Stimulated activated CD4-positive, alpha-beta T cell treated with anti-CD3 and anti-CD28 coated beads, Interleukin-1b, Interleukin-23, amount 100 ng/mL, for 4 hours (primary cell): ENCODE data around the gene IL17D.
"Not testable (repeated sequence)": the region's sequence is repeated elsewhere in the genome, so short reads cannot be mapped to it uniquely, and the experiment has no call there.

Experiments
- DNase-seq, 2 donors: peaks; one replicate each; pipeline ENCODE4 v3.0.0-alpha.2; 2020; ENCODE audit warnings: low read depth in 2 of 2

The IL17D gene

DNA sequence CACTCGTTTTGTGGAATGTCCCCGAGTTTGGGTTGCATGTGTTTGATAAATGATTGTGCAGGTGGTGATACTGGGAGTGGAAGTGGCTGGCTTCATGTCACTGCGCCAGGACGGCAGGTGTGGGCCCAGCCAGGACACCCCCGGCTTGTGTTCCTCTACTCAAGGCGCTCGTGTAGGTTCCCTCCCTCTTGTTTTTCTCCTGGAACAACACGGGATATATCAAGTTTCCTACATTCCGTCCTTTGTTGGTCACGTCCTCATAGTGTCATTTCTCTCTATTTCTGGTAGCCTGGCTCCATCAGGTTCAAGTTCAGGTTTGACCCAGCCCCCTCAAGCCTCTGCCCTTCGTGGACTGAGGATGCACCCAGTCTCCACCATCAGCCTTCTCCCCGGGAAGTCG lies 16.3 kb downstream of the IL17D start:
- no peak for DNase-seq

DNA sequence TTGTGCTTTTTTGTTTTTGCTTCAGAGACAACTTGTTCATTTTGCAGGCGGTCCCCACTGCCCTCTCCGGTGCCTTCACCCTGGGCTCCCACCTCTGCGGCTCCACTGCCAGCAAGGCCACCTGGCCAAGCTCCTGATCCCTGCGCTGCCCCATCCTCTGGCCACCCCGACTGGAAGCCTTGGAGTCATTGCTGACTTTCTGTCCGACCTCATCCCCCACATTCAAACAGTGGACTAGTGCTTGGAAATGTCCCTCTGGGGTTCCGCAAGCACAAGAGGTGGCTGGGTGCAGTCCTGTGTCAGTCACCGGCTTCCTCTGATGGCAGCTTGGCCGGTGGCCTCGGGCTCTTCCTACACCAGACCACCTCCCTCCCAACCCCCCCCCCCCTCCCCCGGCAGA lies 17.0 kb downstream of the IL17D start:
- no peak for DNase-seq

DNA sequence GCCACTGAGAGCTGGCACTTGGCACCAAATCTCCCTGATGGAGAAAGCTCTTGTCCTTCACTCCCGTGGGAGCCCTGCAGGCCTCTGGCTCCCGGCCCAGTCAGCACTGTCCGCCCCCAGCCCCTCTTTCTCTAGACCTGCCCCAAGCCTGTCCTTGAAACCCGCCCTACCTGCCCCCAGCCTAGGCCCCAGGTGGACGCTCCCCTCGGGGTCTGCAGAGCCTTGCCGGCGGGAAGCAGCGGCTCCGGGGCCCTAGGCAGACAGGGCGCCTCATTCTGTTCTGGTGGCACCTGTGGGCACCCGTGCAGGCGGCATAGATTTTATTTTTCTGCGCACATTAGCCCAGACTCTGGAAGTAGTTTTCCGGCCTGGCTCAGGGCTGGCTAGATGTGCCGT lies 17.6 kb downstream of the IL17D start:
- no peak for DNase-seq

- no peak for DNase-seq
Measured at GRCh38 chr13:20721454-20722357, 18.2 kb downstream of the IL17D start.

DNA sequence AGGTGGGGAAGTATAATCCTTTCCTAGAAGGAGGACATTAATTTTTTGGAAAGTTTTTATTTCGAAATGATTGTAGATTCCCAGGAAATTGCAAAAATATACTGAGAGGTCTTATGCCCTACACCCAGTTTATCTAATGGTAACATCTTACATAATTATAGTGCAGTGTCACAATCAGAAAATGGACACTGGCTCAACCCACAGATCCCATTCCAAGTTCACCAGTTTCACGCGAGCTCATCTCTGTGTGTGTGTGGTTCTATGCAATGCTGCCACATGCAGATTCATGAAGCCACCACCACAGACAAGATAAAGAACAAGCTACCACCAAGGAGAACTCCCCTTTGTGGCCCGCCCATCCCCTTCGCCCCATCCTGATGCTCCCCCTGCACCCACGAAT lies 24.4 kb downstream of the IL17D start:
- no peak for DNase-seq

DNA sequence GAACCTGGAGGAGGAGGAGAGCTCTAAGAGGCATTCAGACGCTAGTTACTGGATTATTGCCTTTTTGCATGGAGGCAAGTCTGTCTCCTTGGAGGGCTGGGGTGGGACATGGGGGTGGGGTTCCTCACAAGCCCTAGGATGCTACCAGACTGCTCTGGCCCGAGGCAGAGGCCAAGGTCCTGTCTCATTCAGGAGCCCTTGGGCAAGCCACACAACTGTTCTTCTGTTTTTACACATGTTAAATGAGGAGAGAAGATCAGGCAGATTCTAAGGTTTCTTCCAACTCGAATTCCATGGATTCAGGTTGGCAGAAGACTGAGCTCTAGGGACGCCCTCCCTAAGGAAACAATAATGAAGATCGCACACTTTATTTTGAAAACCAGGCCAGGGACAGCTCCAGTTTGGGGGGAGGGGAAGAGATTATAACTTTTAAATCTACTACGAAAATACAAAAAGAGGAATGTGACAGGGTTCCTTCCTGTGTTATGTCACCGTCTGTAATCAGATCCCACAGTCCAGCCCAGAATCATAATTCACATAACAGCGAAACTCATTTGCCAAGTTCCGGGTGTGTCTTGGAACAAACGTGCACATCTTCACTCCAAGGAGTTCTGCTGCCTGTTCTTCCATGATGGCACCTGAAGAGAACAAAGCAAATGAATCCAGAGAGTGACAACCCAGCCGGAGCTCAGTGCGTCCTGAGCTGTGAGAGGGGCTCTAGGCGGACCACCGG lies 25.2 kb downstream of the IL17D start:
- no peak for DNase-seq

GRCh38 chr13:20729633-20730585 lies 26.4 kb downstream of the IL17D start:
- no peak for DNase-seq

DNA sequence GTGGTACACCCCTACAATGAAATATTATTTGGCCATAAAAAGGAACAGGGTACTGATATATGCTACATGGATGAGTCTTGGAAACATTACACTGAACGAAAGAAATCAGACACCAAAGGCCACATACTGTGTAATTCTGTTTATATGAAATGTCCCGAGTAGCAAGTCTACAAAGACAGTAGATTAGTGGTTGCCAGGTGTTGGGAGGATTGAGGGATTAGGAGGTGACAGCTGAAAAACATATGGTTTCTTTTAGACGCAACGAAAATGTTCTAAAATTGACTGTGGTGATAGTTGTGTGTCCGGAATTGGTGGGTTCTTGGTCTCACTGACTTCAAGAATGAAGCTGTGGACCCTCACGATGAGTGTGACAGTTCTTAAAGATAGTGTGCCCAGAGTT lies 35.1 kb downstream of the IL17D start:
- DNase-seq = no peak

- DNase-seq = no peak
Measured at GRCh38 chr13:20740021-20740420, 36.5 kb downstream of the IL17D start.

DNA sequence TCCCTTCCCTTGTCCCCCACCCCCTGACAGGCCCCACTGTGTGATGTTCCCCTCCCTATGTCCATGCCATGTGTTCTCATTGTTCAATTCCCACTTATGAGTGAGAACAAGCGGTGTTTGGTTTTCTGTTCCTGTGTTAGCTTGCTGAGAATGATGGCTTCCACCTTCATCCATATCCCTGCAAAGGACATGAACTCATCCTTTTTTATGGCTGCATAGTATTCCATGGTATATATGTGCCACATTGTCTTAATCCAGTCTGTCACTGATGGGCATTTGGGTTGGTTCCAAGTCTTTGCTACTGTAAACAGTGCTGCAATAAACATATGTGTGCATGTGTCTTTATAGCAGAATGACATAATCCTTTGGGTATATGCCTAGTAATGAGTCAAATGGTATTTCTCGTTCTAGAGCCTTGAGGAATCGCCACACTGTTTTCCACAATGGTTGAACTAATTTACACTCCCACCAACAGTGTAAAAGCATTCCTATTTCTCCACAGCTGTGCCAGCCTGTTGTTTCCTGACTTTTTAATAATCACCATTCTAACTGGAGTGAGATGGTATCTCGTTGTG lies 40.4 kb downstream of the IL17D start:
- not testable (repeated sequence) for DNase-seq

DNA sequence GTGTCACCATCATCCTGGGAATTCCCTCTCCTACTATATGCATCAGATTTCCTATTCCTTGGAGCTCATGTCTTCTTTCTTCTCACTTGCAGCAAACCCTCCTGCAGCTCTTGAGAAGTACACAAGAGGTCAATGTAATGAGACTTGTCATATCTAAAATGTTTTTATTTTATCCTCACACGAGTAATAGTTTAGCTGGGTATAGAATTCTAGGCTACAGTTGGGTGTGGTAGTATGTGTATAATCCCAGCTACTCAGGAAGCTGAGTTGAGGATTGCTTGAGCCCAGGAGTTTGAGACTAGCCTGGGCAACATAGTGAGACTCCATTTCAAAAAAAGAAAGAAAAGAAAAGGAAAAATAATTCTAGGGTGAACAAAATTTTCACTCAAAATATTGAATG lies 45.9 kb downstream of the IL17D start:
- DNase-seq = no peak

GRCh38 chr13:20754009-20754408 lies 50.5 kb downstream of the IL17D start:
- DNase-seq = no peak

- DNase-seq = no peak
Measured at GRCh38 chr13:20760872-20761271, 57.4 kb downstream of the IL17D start.

- no peak for DNase-seq
Measured at GRCh38 chr13:20767309-20767943, 63.9 kb downstream of the IL17D start.

DNA sequence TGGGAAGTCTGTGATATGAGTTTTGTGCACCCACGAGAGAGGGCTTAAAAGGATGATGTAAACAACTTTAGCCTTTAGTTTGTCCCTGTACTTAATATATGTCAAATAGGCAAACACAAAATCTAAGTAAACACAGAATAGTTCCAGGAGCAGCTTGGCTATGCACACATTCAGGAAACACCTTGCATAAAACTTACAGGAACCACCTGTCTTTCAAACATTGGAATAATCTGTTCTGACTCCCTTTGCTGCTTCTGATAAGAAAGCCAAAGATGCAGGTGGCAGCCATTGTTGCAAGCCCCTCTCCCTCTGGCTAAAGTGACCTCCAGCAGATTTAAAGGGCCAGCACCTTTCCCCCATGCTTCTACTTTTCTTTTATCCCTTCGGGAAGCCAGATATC lies 65.6 kb downstream of the IL17D start:
- DNase-seq = no peak

DNA sequence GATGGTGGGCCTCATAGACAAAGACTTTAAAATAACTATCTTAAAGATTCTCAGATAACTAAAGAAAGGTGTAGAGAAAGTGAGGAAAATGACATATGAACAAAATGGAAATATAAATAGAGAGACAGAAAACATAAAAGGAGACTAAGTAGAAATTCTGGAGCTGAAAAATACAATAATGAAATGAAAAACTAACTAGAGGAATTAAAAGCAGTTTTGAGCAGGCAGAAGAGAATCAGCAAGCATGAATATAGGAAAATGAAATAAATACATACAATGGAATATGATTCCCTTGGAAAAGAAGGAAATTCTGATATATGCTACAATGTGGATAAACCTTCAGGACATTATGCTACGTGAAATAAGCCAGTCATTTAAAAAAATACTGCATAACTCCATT lies 66.3 kb downstream of the IL17D start:
- no peak for DNase-seq
